Kidney glomerular epithelial cell (primary cell): ENCODE data around the gene DACH2.
"Not testable (repeated sequence)": the region's sequence is repeated elsewhere in the genome, so short reads cannot be mapped to it uniquely, and the experiment has no call there.

Experiments
- DNase-seq: peaks from one replicate; lab custom pipeline; 2025; lab: John Stamatoyannopoulos, UW

The DACH2 gene

DNA sequence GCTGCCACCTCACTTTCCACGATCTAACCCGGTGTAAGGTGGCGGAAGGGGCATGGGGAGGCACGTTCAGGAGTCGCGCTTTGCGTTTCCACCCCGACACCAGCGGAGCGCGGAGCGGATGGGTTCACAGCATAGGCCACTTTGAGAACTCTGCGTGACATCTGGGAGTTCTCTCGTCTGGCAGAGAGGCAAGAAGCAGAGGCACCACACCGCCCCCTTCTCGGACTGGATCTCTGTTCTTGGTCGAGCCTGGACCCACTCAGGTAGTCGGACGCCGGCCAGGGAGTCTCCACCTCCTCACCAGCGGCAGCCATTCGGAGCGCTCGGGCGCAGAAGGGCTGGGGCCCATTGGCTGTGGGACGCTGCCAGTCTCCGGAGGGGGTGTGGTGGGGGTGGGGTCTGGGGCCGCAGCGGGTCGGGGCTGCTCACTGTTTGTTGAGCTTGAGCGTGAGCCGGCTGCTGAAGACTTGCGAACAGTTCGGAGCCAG, at the start of gene DACH2:
TSS of gene DACH2 (plus strand) at position 428 of the 488 bp plus-strand sequence.
- peak; percentile 22 for DNase-seq

DNA sequence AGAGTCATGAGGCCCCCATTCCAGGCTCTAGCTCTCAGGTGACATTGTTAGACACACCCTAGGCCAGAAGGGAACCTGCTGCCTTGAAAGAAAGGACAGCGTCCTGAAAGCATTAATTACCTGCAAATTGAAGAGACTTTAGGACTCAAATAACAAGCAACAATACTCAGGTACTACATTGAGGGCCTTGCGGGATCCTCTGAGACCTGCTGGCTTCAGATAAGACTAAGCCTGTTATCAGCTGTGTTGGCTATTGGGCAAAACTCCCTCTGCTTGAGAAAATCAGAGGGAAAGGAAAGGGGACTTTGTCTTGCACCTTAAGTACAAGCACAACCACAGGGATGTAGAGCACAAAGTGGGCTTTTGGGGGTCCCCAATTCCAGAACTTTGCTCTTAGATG, 45.9 kb upstream of the DACH2 start:
- DNase-seq, result no peak

DNA sequence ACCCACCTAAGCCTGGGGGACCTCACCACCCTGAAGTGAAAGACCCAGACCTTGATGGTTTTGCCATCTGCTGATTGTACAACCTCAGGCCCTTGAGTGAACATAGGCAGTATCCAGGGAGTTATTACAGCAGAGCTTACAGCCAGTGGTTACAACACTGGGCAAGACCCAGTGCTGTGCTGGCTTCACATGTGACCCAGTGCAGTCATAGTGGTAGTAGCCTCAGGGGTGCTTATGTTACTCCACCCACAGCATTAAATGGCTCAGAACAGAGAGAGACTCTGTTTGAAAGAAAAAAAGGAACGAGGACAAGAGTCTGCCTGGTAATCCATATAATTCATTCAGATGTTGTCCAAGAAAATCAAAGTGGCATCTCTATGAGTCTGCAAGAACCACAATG, 45.2 kb upstream of the DACH2 start:
- DNase-seq, result no peak

DNA sequence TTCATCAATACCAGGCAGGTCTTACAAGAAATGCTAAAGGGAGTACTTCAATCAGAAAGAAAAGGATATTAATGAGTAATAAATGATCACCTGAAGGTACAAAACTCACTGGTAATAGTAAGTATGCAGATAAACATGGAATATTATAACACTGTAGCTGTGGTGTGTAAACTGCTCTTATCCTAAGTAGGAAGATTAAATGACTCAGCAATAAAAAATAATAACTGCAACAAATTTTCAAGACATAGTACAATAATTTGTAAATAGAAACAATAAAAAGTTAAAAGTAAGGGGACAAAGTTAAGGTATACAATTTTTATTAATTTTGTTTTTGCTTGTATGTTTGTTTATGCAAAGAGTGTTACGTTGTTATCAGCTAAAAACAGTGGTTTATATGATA, 43.7 kb upstream of the DACH2 start:
- no peak for DNase-seq

DNA sequence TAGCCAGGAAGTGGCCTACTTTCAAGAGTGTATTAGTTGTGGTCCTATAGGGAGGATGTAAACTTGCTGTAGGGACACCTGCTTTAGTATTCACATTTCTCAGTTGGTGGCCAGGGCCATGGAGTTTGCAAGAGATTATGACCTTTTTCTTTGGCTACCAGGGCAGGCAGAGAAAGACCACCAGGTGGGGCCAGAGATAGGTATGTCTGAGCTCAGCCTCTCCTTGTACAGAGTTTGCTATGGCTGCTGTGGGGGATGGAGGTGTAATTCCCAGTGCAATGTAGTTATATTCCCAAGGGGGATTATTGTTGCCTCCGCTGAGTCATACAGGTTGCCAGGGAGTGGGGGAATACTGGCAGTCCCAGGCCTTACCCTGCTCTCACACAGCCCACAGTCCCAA, 26.3 kb upstream of the DACH2 start:
- DNase-seq, result no peak

DNA sequence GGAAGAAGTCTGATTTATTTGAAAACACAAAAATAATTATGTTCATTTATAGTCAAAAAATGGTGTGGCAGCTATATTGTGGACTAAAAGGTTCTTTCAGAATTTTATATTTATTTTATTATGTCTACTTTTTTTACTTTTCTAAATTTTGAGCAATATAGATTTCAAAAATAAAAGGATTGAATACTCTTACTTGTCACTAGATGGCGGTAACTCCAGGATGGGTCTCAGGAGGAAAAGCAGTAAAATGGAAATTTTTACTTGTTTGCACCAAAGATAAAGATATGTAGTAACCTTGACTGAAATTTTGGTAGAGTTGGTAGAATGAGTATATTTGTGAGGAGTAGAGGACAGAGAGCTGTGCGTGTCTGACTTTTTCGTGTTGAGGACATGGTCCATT, 14.5 kb upstream of the DACH2 start:
- DNase-seq, result peak; percentile 3

DNA sequence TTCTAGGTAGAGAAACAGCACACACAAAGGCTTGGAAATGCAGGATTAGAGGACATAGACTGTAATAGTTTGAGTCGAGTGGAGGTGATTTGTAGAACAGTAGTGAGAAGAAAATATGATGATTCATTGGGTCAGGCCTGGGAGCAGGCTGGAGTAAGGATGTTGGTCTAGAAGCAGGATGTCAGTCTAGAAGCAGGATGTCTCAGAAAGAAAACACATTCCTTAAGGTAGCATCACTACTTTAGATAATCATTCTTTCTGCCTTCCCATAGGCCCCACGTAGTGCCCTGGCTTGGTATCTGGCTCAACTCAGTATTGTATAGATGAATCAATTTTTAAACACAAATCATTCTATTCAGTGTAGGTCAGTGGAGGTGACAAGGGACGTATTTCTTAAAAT, 11.2 kb upstream of the DACH2 start:
- peak; percentile 14 for DNase-seq

DNA sequence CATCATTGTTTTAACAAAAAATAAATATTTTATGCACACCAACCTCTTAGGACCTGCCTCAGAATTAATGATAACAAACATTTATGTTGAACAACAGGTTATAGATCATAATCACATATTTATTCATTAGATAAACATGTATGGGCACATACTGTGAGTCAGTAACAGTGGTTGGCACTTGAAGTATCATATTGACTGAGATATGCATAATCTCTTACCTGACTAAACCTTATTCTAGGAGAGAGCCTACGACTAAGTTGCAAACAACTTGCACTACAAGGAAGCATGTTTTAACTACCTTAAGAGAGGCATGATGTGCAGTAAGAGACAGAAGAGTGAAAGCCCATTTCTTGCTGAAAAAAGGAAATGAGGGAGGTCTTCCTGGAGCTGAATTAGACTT, 6.5 kb upstream of the DACH2 start:
- DNase-seq, result no peak

DNA sequence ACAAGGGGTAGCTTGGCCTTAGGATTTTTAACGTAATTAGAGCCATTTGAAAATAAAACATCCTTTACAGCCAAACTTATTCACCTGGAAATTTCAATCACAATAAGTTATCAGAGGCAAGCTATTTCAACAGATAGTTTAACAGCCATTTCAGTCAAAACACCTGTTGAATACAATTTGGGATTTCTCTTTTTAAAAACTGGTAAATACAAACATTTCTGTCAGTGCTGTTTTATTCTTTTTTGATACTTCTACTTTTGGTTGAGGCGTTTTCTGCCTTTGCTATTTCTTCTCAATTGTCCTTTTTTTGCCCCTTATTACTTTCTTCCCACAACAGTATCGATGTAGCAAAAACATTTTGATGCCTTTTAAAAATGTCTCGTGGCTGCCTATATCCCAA, 2.1 kb upstream of the DACH2 start:
- DNase-seq, result no peak

DNA sequence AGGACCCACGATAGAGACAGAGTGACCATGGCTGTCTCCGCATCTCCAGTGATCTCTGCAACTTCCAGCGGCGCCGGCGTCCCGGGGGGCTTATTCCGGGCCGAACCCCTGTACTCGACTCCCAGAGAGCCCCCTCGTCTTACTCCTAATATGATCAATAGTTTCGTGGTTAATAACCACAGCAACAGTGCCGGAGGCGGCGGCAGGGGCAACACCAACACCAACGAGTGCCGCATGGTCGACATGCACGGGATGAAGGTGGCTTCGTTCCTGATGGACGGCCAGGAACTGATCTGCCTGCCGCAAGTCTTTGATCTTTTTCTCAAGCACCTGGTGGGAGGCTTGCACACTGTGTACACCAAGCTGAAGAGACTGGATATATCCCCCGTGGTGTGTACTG, 343 bp downstream of the DACH2 start:
- DNase-seq, result no peak

DNA sequence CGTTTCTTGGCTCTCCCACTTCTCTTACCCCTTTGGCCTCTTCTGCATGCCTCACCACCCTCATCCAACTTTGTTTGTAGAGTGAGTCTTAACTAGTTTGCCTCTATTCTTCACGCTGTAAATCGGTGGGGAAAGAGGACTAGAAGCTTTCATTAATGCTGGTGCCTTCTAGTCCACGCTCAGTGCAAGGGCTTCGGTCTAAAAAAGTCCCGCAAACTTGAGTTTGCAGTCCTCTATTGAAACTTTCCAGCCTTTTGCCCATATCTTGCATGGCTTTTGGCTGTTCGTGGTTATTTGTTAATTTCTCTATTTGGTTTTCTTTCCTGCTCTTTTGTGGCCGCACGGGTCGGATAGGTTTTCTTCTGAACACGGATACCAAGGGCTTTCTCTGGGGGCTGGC, 868 bp downstream of the DACH2 start:
- DNase-seq, result no peak

DNA sequence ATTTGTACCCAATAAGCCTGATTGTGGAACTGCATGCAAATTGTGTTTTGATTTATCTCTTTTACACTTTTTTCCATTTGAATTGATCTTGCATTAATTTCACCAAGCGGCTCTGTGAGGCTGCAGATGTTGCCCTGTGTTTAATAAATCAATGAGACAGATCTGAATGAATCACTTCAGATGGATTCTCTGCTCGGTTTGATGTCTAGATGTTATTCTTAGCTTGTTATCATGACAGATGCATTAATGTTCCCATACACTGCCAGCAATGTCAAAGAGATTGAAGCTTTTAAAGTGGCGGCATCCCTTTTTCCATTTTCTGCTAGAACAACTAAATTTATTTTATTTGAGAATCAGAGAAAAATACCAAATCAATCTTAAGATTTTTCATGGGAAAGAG, 6.3 kb downstream of the DACH2 start:
- DNase-seq, result no peak

DNA sequence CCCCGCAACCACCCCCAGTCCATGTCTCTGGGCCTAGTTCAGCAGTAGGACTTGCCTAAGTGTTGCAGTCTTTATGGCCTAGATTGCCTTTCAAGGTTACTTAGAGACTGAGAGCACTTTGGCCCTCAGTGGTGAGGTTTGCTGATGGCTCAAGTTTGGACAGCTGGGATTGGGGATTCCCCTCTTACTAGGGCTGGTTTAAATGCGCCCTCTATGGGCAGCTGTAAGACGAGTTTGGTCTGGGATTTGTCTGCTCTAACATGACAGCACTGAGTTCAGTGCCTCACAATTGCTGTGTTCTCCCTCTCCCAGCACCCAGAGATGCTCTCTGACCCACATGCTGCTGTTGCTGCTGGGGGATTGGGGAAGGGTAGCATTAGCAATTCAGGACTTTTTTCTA, 23.1 kb downstream of the DACH2 start:
- no peak for DNase-seq

DNA sequence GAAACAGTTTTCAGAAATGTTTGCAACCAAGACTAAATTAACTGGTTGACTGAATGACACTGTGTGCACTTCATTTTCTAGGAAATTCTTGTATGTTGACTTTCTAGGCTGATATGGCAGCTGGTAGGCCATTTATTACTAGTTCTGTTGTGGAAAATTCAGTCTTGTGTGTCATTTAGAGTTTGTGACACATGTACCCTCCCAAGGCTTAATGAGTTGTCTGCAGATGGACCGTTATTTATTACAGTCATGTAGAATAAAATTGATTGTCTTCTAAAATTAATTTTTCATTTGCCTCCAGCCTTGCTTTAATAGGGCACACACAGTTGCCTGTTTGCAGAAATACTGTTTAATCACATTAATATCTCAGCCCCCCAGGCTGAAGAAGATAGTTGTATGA, 30.7 kb downstream of the DACH2 start:
- no peak for DNase-seq

DNA sequence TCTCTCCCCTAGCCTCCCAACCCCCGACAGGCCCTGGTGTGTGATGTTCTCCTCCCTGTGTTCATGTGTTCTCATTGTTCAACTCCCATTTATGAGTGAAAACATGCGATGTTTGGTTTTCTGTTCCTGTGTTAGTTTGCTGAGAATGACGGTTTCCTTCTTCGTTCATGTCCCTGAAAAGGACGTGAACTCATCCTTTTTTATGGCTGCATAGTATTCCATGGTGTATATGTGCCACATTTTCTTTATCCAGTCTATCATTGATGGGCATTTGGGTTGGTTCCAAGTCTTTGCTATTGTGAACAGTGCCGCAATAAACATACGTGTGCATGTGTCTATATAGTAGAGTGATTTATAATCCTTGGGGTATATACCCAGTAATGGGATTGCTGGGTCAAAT, 33.1 kb downstream of the DACH2 start:
- not testable (repeated sequence) for DNase-seq

DNA sequence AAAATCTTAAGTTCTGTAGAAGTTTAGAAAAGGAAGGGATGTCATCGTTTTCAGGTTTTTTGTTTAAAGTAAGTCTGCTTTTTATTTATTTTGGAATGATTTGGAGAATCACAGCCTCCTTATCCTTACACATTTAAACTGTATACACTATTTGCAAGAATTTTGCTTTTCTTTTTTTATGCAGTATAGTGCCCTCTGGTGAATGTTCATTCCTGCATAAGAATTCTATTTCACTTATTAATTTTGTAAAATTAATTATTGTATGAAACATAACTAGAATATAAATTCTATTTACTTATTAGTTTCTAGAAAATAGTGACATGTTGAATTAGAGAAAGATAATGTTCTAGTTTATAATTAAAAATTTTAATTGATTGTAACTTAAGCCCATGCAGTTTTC, 44.6 kb downstream of the DACH2 start:
- DNase-seq, result no peak

DNA sequence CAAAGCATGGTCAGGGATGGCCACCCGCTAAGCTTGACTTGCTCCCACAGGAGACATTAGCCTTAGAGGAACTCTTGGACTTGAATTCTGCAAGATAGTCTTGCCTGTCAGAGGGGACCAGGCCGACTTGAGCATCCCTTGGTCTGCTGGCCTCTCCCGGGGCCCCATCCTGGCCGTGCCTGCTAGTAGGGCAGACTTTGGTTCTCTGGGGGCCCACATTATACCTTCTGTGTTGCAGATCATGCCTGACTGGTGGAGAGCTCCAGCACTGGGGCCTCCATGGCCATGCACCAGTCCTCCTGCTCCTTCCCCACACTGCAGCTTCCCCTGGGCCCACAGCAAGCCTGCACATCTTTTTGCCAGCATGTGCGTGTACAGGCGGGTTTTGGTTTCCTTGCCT, 46.5 kb downstream of the DACH2 start:
- no peak for DNase-seq

DNA sequence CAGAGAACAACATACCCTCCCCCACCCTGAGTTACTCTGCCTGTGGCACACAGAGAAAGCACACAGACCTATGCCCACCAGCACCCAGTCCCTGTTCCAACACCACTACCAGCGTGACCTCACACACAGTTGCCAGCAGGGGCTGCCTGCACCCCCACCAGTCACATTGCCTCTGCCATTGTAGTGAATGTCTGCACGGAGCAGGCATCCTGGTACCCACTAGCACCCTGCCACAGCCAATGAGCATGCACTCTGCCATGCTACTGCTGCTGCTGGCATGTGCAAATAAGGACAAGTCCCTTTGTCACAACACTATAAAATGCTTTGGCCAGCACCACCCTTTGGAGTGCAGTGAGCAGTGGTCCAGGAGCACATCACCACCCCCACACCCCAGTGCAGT, 47.1 kb downstream of the DACH2 start:
- DNase-seq, result no peak

DNA sequence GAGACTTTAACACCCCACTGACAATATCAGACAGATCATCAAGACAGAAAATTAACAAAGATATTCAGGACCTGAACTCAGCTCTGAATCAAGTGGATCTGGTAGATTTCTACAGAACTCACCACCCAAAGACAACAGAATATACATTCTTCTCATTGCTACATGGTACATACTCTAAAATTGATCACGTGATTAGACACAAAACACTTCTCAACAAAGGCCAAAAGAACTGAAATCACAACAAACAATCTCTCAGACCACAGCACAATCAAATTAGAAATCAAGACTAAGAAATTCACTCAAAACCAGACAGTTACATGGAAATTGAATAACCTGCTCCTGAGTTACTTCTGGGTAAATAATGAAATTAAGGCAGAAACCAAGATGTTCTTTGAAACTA, 49.6 kb downstream of the DACH2 start:
- no peak for DNase-seq

DNA sequence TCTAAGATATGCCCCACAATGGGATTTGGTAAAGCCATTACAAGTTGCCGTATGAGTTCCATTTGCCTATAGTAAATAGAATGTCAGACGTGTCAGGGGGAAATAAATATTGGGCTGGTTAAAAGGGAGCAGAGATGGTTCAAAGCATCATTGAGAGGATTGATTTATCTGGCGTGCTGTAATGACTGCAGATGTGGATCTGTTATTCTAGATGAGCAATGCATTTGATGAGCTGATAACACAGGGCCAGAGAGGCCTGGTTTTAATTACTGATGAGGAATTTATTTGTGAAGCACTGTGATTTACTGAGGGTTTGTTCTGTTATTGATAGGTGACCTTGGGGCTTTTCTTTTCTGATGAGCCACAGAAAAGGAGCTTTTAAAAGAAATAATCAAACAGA, 62.5 kb downstream of the DACH2 start:
- DNase-seq, result no peak

DNA sequence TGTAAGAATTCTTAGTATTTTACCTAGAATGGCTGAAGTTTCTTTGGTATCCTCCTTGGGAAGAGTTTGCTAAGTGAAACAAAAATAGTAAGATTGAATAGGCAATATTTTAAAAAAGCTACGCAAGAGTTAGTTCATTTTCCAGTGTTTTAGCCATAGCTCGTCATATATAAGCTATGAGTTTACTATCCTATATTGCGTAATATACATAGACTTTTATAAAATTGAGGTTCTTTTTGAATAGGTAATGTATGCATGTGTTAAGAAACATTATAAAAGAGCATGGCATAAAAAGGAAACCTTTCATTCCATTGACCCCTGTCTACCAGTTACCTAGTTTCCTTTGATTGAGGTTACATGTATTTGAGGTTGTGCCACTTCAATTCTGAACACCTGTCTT, 67.0 kb downstream of the DACH2 start:
- DNase-seq, result no peak

DNA sequence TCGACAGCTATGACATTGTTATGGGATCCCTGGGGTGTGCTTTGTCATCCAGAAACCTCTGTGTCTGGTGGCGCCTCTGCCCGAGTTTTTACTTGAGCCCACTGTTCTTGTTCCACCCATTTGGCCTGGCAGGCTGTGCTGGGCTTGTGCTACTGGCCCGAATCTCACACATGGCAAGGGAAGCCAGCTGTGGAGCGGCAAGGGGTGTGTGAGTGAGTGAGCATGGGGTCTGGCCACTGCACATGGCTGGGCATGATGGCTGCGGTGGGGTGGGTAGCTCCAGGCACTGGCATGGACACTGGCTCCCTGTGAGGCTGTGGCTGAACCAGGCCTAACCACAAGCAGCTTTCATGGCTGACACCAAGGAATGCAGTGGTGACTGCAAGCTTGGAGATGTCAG, 89.2 kb downstream of the DACH2 start:
- no peak for DNase-seq

DNA sequence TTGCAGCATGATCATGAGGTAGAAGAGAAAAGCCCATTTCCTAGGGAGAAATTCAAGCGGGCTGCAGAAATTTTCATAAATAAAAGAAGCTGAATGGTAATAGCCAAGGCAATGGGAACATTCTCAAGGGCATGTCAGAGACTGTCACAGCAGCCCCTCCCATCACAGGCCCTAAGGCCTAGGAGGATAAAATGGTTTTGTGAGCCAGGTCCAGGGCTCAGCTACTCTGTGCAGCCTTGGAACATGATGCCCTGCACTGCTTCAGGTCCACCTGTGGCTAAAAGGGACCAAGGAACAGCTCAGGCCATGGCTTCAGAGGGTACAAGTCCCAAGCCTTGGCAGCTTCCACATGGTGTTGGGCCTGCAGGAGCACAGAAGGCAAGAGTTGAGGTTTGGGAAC, 93.3 kb downstream of the DACH2 start:
- DNase-seq, result no peak

DNA sequence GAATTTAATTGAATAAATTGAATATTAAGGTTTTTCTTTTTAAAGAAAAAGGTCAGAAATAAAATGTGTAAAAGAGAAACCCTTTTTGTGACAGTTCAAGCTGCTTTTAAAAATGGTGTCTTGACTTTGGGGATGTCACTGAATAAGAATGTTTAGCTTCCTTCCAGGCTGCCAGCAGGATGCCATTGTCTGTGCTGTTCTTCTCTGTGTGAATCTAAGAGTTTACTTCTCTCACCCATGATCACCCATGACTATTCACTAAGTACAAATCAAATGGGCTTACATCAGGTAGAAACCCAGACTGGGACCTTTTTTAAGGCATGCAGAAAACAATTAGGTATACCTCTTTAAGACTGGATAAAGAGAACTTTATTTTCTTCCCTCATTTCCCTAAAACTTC, 115.3 kb downstream of the DACH2 start:
- DNase-seq, result no peak

DNA sequence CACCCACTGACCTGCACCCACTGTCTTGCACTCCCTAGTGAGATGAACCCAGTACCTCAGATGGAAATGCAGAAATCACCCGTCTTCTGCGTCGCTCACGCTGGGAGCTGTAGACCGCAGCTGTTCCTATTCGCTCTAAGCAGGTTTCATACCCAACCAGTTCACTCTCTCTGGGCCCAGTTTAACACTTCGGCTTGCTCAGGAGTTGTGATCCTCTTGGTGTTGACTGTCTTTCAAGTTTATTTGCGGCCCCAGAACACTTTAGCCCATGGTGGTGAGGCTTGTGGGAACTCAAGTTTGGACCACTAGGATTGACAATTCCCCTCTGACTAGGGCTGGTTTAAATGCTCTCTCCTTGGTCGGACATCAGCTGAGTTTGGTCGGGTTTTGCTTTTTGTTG, 147.0 kb downstream of the DACH2 start:
- DNase-seq, result no peak
